ENCODE measurements around the gene APRT.

The APRT gene

DNA sequence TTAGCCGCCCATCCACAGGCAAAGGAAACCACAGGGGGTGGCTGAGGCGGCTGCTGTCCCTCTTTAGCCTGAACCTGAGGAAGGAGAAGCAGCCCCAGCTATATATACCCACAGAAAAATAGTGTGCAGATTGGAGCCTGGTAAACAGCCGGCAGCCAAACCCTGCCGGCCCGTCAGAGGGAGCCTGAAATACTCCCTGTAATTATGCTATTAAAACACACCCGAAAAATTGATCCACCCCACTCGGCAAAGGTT, 33.5 kb downstream of the APRT start:
- H4K20me1 ChIP-seq (ENCODE audit: insufficient read depth, low read length), result peaks cover 90% of the 10 kb centered on the region
- no peaks in the 10 kb centered on the region for H3K27me3 ChIP-seq (ENCODE audit: insufficient read depth, low read length, poor library complexity)
- H2AFZ ChIP-seq (ENCODE audit: low read depth, low read length), result no peak overlapping the region
- H3K4me3 ChIP-seq (ENCODE audit: low read depth in 1 of 2, low read length in 2 of 2), result no peak overlapping the region
- peaks cover 16% of the 10 kb centered on the region for H3K36me3 ChIP-seq (ENCODE audit: insufficient read depth, low read length)
- no peak overlapping the region for H3K27ac ChIP-seq (ENCODE audit: low read length)
- H3K9ac ChIP-seq (ENCODE audit: low read depth, low read length), result no peak overlapping the region
- TF ChIP-seq, protein P1, sequence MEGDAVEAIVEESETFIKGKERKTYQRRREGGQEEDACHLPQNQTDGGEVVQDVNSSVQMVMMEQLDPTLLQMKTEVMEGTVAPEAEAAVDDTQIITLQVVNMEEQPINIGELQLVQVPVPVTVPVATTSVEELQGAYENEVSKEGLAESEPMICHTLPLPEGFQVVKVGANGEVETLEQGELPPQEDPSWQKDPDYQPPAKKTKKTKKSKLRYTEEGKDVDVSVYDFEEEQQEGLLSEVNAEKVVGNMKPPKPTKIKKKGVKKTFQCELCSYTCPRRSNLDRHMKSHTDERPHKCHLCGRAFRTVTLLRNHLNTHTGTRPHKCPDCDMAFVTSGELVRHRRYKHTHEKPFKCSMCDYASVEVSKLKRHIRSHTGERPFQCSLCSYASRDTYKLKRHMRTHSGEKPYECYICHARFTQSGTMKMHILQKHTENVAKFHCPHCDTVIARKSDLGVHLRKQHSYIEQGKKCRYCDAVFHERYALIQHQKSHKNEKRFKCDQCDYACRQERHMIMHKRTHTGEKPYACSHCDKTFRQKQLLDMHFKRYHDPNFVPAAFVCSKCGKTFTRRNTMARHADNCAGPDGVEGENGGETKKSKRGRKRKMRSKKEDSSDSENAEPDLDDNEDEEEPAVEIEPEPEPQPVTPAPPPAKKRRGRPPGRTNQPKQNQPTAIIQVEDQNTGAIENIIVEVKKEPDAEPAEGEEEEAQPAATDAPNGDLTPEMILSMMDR (IDR thresholded peaks at IDR 0.05; ENCODE audit: borderline replicate concordance, extremely low read depth, low read length, poor library complexity, severe bottlenecking), result no peak
- no peak for TF ChIP-seq EZH2 (IDR thresholded peaks at IDR 0.05; ENCODE audit: borderline replicate concordance, low read depth, low read length, severe bottlenecking)
- H3K9me3 ChIP-seq (ENCODE audit: insufficient read depth, low read length, severe bottlenecking), result no peaks in the 10 kb centered on the region
- peaks cover 98% of the 10 kb centered on the region for H3K79me2 ChIP-seq (ENCODE audit: insufficient read depth, low read length)
- DNase-seq, result no peak
- H3K4me1 ChIP-seq (ENCODE audit: insufficient read depth, low read length), result peaks cover 31% of the 10 kb centered on the region
- H3K4me2 ChIP-seq (ENCODE audit: insufficient read depth, low read length), result no peak overlapping the region
- ATAC-seq (ENCODE audit: insufficient read depth, low read depth), result no peak

DNA sequence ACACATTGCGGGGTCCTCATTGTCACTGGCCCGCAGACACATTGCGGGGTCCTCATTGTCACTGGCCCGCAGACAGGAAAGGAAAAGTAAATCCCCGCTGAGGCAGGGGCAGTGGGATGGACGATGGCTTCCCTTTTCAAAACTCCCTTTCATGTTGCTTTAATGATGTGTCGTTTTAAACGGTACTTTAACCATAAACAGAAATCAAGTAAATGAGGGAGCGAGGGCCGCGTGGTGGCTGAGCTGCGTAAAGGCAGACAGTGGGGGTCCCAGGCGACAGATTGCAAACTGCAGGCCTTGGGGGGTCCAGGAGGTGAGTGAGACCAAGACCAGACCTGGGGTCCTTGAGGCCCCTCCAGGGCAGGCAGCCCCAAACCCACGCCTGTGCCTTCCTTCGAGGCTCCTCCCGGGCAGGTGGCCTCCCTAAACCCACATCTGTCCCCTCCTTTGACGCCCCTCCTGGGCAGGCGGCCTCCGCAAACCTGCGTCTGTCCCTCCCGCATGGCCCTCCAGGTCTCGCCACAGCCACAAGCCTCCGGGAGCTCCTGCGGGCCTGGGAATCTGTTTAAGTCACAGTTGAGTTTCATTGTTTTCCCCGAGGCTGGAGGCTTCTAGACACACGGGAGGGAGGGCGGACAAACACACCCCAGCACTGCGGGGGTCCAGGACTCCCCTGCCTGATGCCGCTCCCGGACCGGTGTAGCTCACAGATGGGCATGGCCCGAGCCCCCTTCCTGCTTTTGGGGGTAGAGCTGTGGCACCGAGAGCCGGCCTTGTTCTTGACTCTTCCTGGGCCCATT, 34.1 kb downstream of the APRT start:
- peaks cover 98% of the 10 kb centered on the region for H3K79me2 ChIP-seq (ENCODE audit: insufficient read depth, low read length)
- peaks cover 94% of the 10 kb centered on the region for H4K20me1 ChIP-seq (ENCODE audit: insufficient read depth, low read length)
- H2AFZ ChIP-seq (ENCODE audit: low read depth, low read length), result no peak overlapping the region
- H3K9me3 ChIP-seq (ENCODE audit: insufficient read depth, low read length, severe bottlenecking), result no peaks in the 10 kb centered on the region
- H3K4me3 ChIP-seq (ENCODE audit: low read depth in 1 of 2, low read length in 2 of 2), result no peak overlapping the region
- ATAC-seq (ENCODE audit: insufficient read depth, low read depth) (no peak), DNase-seq (no peak)
- no peak overlapping the region for H3K27ac ChIP-seq (ENCODE audit: low read length)
- no peak overlapping the region for H3K4me2 ChIP-seq (ENCODE audit: insufficient read depth, low read length)
- H3K4me1 ChIP-seq (ENCODE audit: insufficient read depth, low read length), result peaks cover 26% of the 10 kb centered on the region
- no peaks in the 10 kb centered on the region for H3K27me3 ChIP-seq (ENCODE audit: insufficient read depth, low read length, poor library complexity)
- peaks cover 16% of the 10 kb centered on the region for H3K36me3 ChIP-seq (ENCODE audit: insufficient read depth, low read length)
- TF ChIP-seq, protein P1 (IDR thresholded peaks at IDR 0.05; ENCODE audit: borderline replicate concordance, extremely low read depth, low read length, poor library complexity, severe bottlenecking), result no peak
- TF ChIP-seq EZH2 (IDR thresholded peaks at IDR 0.05; ENCODE audit: borderline replicate concordance, low read depth, low read length, severe bottlenecking), result no peak
- H3K9ac ChIP-seq (ENCODE audit: low read depth, low read length), result no peak overlapping the region

DNA sequence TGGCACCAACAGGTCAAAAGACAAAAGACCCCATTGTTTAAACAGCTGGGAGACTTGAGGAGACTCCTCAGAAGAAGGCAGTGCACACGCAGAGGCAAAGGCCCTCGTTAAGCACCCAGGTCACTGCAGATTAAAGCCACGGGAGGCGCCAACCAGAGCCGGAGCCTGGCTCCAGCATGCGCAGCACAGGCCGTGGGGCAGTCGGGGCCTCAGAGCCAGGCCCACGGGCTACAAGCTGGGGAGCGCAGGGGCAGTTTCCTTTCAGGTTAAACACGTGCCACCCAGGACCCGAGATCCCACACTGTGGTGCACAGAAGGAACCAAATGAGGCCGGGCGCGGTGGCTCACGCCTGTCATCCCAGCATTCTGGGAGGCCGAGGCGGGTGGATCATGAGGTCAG, 35.9 kb downstream of the APRT start:
- Histone ChIP-seq H3K4me1 (ENCODE audit: insufficient read depth, low read length) (peaks cover 7% of the 10 kb centered on the region), H2AFZ (ENCODE audit: low read depth, low read length) (no peak overlapping the region), H3K27ac (ENCODE audit: low read length) (no peak overlapping the region), H3K79me2 (ENCODE audit: insufficient read depth, low read length) (peaks cover 95% of the 10 kb centered on the region), H3K9ac (ENCODE audit: low read depth, low read length) (no peak overlapping the region), H3K4me2 (ENCODE audit: insufficient read depth, low read length) (no peak overlapping the region), H3K4me3 (ENCODE audit: low read depth in 1 of 2, low read length in 2 of 2) (no peak overlapping the region), H3K27me3 (ENCODE audit: insufficient read depth, low read length, poor library complexity) (no peaks in the 10 kb centered on the region), H3K9me3 (ENCODE audit: insufficient read depth, low read length, severe bottlenecking) (no peaks in the 10 kb centered on the region), H3K36me3 (ENCODE audit: insufficient read depth, low read length) (peaks cover 21% of the 10 kb centered on the region), H4K20me1 (ENCODE audit: insufficient read depth, low read length) (peaks cover 89% of the 10 kb centered on the region)
- TF ChIP-seq, protein P1 (IDR thresholded peaks at IDR 0.05; ENCODE audit: borderline replicate concordance, extremely low read depth, low read length, poor library complexity, severe bottlenecking), result no peak
- no peak for TF ChIP-seq EZH2 (IDR thresholded peaks at IDR 0.05; ENCODE audit: borderline replicate concordance, low read depth, low read length, severe bottlenecking)
- DNase-seq (no peak), ATAC-seq (ENCODE audit: insufficient read depth, low read depth) (no peak)
